Measurements from ENCODE around the gene DMXL1.

DMXL1 gene

GRCh38 chr5:119292701-119293515 is 222.0 kb downstream of the DMXL1 start:
- H3F3A ChIP-seq (ENCODE audit: insufficient read depth, low read length): no peaks in the 10 kb centered on the region
- no peak overlapping the region for H3K4me2 ChIP-seq (ENCODE audit: low read length)
- TF ChIP-seq, protein P1, sequence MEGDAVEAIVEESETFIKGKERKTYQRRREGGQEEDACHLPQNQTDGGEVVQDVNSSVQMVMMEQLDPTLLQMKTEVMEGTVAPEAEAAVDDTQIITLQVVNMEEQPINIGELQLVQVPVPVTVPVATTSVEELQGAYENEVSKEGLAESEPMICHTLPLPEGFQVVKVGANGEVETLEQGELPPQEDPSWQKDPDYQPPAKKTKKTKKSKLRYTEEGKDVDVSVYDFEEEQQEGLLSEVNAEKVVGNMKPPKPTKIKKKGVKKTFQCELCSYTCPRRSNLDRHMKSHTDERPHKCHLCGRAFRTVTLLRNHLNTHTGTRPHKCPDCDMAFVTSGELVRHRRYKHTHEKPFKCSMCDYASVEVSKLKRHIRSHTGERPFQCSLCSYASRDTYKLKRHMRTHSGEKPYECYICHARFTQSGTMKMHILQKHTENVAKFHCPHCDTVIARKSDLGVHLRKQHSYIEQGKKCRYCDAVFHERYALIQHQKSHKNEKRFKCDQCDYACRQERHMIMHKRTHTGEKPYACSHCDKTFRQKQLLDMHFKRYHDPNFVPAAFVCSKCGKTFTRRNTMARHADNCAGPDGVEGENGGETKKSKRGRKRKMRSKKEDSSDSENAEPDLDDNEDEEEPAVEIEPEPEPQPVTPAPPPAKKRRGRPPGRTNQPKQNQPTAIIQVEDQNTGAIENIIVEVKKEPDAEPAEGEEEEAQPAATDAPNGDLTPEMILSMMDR (IDR thresholded peaks at IDR 0.05; ENCODE audit: low read length): no peak
- no peak for TF ChIP-seq EZH2 (IDR thresholded peaks at IDR 0.05; ENCODE audit: borderline replicate concordance, low read length)
- H3K36me3 ChIP-seq (ENCODE audit: insufficient read depth, low read length): peaks cover 13% of the 10 kb centered on the region
- no peak overlapping the region for H2AFZ ChIP-seq (ENCODE audit: low read length)
- no peaks in the 10 kb centered on the region for H3K27me3 ChIP-seq (ENCODE audit: insufficient read depth, low read length)
- H3K79me2 ChIP-seq (ENCODE audit: insufficient read depth, low read length): peaks cover 58% of the 10 kb centered on the region
- no peak overlapping the region for H3K27ac ChIP-seq (ENCODE audit: low read depth, low read length, poor library complexity, severe bottlenecking)
- H3K4me1 ChIP-seq (ENCODE audit: insufficient read depth, low read length, severe bottlenecking): peaks cover 38% of the 10 kb centered on the region
- H3K9me2 ChIP-seq (ENCODE audit: low read depth, low read length): no peaks in the 10 kb centered on the region
- H3K9ac ChIP-seq (ENCODE audit: low read length): no peak overlapping the region
- no peaks in the 10 kb centered on the region for H4K20me1 ChIP-seq (ENCODE audit: insufficient read depth, low read length)
- H3K9me3 ChIP-seq (ENCODE audit: low read length): no peaks in the 10 kb centered on the region
- H3K4me3 ChIP-seq (ENCODE audit: low read depth, low read length, poor library complexity, severe bottlenecking): no peak overlapping the region

GRCh38 chr5:119293516-119293829 is 222.6 kb downstream of the DMXL1 start:
- H3K4me2 ChIP-seq (ENCODE audit: low read length): no peak overlapping the region
- TF ChIP-seq, protein P1 (IDR thresholded peaks at IDR 0.05; ENCODE audit: low read length): no peak
- no peak for TF ChIP-seq EZH2 (IDR thresholded peaks at IDR 0.05; ENCODE audit: borderline replicate concordance, low read length)
- H3K9me2 ChIP-seq (ENCODE audit: low read depth, low read length): no peaks in the 10 kb centered on the region
- no peak overlapping the region for H3K4me3 ChIP-seq (ENCODE audit: low read depth, low read length, poor library complexity, severe bottlenecking)
- no peak overlapping the region for H2AFZ ChIP-seq (ENCODE audit: low read length)
- no peak overlapping the region for H3K9ac ChIP-seq (ENCODE audit: low read length)
- peaks cover 13% of the 10 kb centered on the region for H3K36me3 ChIP-seq (ENCODE audit: insufficient read depth, low read length)
- H3K27ac ChIP-seq (ENCODE audit: low read depth, low read length, poor library complexity, severe bottlenecking): no peak overlapping the region
- H4K20me1 ChIP-seq (ENCODE audit: insufficient read depth, low read length): no peaks in the 10 kb centered on the region
- H3F3A ChIP-seq (ENCODE audit: insufficient read depth, low read length): no peaks in the 10 kb centered on the region
- H3K9me3 ChIP-seq (ENCODE audit: low read length): no peaks in the 10 kb centered on the region
- H3K27me3 ChIP-seq (ENCODE audit: insufficient read depth, low read length): no peaks in the 10 kb centered on the region
- H3K79me2 ChIP-seq (ENCODE audit: insufficient read depth, low read length): peaks cover 52% of the 10 kb centered on the region
- H3K4me1 ChIP-seq (ENCODE audit: insufficient read depth, low read length, severe bottlenecking): peaks cover 32% of the 10 kb centered on the region
